Sigmoid colon (tissue), 4 donors: Measurements from ENCODE around the gene ACSM3.
"Not testable (repeated sequence)": the region's sequence is repeated elsewhere in the genome, so short reads cannot be mapped to it uniquely, and the experiment has no call there.

Experiments used
- EP300 ChIP-seq, 4 donors: sonication (generic); formaldehyde crosslinking; IDR thresholded peaks; one replicate each; pipeline ENCODE4 v1.6.1; 2017; ENCODE audit warnings: antibody characterized with exemption in 4 of 4
- POLR2A ChIP-seq, 2 donors: fragments of 450-650 bp; IDR thresholded peaks; one replicate each; pipeline ENCODE4 v1.6.1; 2016; ENCODE audit warnings: antibody characterized with exemption in 2 of 2, mild to moderate bottlenecking in 2 of 2, moderate library complexity in 2 of 2
- POLR2AphosphoS5 ChIP-seq, 4 donors: sonication (generic); formaldehyde crosslinking; IDR thresholded peaks; one replicate each; pipeline ENCODE4 v1.6.1; 2017; ENCODE audit warnings: antibody characterized with exemption in 4 of 4
- TF ChIP-seq, protein P1 (sequence below), 4 experiments: fragments of 450-650 bp in 3 of 4; fragments of 200-600 bp in 1 of 4; IDR thresholded peaks; one replicate each; pipeline ENCODE4 v1.5.1; 2016 to 2019; ENCODE audit warnings: antibody characterized with exemption in 4 of 4, mild to moderate bottlenecking in 3 of 4, moderate library complexity in 2 of 4

DNA sequence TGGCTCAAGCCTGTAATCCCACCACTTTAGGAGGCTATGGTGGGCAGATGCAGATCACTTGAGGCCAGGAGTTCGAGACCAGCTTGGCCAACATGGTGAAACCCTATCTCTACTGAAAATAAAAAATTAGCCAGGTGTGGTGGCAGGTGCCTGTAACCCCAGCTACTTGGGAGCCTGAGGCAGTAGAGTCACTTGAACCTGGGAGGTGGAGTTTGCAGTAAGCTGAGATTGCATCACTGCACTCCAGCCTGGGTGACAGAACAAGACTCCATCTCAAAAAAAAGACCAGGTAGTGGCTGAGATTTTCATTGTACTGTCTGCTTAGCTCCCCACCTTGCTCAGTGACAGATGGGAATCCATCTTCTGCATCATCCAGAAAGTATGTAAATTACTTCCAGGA, 634 bp downstream of the ACSM3 start:
- not testable (repeated sequence) for TF ChIP-seq POLR2A, POLR2AphosphoS5, EP300 (IDR thresholded peaks at IDR 0.05)
- TF ChIP-seq, protein P1, sequence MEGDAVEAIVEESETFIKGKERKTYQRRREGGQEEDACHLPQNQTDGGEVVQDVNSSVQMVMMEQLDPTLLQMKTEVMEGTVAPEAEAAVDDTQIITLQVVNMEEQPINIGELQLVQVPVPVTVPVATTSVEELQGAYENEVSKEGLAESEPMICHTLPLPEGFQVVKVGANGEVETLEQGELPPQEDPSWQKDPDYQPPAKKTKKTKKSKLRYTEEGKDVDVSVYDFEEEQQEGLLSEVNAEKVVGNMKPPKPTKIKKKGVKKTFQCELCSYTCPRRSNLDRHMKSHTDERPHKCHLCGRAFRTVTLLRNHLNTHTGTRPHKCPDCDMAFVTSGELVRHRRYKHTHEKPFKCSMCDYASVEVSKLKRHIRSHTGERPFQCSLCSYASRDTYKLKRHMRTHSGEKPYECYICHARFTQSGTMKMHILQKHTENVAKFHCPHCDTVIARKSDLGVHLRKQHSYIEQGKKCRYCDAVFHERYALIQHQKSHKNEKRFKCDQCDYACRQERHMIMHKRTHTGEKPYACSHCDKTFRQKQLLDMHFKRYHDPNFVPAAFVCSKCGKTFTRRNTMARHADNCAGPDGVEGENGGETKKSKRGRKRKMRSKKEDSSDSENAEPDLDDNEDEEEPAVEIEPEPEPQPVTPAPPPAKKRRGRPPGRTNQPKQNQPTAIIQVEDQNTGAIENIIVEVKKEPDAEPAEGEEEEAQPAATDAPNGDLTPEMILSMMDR (IDR thresholded peaks at IDR 0.05): not testable (repeated sequence)
